Vagina (tissue), 2 donors: ENCODE measurements around the gene TBCD.

ENCODE experiments used
- POLR2A ChIP-seq, 2 donors: fragments of 450-650 bp; IDR thresholded peaks; one replicate each; pipeline ENCODE4 v1.6.1; 2017; ENCODE audit warnings: antibody characterized with exemption in 2 of 2, mild to moderate bottlenecking in 2 of 2, moderate library complexity in 2 of 2
- POLR2AphosphoS5 ChIP-seq, 2 donors: sonication (generic); formaldehyde crosslinking; IDR thresholded peaks; one replicate each; pipeline ENCODE4 v1.9.0; 2017; ENCODE audit warnings: antibody characterized with exemption in 2 of 2, mild to moderate bottlenecking in 2 of 2, low read depth in 1 of 2; ENCODE audit not compliant: insufficient read depth in 1 of 2
- TF ChIP-seq, protein P1 (sequence below), 3 experiments: fragments of 450-650 bp in 2 of 3; fragments of 200-600 bp in 1 of 3; sonication (generic) in 1 of 3; IDR thresholded peaks; one replicate each; pipeline ENCODE4 v1.5.1; 2017 to 2019; ENCODE audit warnings: antibody characterized with exemption in 3 of 3, mild to moderate bottlenecking in 2 of 3, moderate library complexity in 2 of 3

DNA sequence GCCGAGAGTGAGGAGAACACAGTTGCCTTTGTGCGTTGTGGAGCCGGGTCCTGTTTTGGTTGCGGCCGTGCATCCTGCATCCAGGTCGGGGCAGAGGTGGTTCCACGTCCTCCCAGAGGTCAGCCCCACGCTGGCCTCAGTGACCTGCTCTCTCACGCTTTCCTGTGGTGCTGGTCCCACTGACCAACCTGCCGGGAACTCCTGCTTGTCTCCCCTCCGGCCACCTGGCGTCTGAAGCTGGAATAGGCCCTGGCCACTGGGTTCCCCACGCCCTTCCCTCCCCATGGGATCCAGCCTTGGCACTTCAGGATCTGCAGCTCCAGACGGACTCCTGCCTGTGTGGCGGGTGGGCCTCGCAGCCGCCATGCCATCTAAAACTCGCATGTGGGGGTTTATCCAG, 173.5 kb downstream of the TBCD start:
- TF ChIP-seq, protein P1, sequence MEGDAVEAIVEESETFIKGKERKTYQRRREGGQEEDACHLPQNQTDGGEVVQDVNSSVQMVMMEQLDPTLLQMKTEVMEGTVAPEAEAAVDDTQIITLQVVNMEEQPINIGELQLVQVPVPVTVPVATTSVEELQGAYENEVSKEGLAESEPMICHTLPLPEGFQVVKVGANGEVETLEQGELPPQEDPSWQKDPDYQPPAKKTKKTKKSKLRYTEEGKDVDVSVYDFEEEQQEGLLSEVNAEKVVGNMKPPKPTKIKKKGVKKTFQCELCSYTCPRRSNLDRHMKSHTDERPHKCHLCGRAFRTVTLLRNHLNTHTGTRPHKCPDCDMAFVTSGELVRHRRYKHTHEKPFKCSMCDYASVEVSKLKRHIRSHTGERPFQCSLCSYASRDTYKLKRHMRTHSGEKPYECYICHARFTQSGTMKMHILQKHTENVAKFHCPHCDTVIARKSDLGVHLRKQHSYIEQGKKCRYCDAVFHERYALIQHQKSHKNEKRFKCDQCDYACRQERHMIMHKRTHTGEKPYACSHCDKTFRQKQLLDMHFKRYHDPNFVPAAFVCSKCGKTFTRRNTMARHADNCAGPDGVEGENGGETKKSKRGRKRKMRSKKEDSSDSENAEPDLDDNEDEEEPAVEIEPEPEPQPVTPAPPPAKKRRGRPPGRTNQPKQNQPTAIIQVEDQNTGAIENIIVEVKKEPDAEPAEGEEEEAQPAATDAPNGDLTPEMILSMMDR (IDR thresholded peaks at IDR 0.05): no peak
- TF ChIP-seq POLR2A (IDR thresholded peaks at IDR 0.05) (no peak), POLR2AphosphoS5 (IDR thresholded peaks at IDR 0.05; ENCODE audit: insufficient read depth in 1 of 2, low read depth in 1 of 2) (no peak)
